ENCODE measurements around the gene DNAJC15. TPM values are rescaled to one million over a fixed set of nuclear protein-coding genes. Genes with fewer than 3 reads are reported as not detected.

Gene DNAJC15
- total RNA-seq, 1 experiment from 2014 or later, result 10.8 TPM

DNA sequence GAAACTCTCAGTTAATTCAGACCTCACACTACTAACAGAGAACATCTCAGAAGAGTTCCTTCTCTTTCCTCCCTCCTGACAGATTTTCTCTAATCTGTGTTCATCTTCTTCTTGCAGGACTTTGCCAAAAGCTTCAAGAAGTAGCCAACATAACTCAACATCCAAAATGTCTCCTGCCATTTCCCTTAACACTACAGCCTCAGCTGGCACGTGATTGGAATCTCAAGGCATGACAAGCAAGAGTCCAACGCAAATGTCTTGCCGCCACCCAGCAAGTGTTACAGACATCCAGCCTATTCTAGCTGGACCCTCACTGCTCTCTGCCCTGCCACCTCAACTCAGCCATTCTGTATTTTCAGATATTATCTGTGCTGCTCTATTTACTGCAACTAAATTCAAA, 135.1 kb downstream of the DNAJC15 start (continued):
- TF ChIP-seq REST (IDR thresholded peaks at IDR 0.05; ENCODE audit: low read depth), result no peak

- TF ChIP-seq, protein P1, sequence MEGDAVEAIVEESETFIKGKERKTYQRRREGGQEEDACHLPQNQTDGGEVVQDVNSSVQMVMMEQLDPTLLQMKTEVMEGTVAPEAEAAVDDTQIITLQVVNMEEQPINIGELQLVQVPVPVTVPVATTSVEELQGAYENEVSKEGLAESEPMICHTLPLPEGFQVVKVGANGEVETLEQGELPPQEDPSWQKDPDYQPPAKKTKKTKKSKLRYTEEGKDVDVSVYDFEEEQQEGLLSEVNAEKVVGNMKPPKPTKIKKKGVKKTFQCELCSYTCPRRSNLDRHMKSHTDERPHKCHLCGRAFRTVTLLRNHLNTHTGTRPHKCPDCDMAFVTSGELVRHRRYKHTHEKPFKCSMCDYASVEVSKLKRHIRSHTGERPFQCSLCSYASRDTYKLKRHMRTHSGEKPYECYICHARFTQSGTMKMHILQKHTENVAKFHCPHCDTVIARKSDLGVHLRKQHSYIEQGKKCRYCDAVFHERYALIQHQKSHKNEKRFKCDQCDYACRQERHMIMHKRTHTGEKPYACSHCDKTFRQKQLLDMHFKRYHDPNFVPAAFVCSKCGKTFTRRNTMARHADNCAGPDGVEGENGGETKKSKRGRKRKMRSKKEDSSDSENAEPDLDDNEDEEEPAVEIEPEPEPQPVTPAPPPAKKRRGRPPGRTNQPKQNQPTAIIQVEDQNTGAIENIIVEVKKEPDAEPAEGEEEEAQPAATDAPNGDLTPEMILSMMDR (IDR thresholded peaks at IDR 0.05 in 2 of 3, conservative IDR thresholded peaks at IDR 0.05 in 1 of 3; ENCODE audit: borderline replicate concordance in 1 of 3, insufficient read depth in 1 of 3, low read depth in 2 of 3, low read length in 2 of 3), result peak in 1 of 3 experiments; percentile 12; a peak in 1 of 6 replicates
- TF ChIP-seq ZNF274 (IDR thresholded peaks at IDR 0.05; ENCODE audit: low read depth, low read length) (no peak), EZH2phosphoT487 (IDR thresholded peaks at IDR 0.05; ENCODE audit: borderline replicate concordance) (no peak), RAD21 (IDR thresholded peaks at IDR 0.05; ENCODE audit: low read depth) (peak; percentile 8; the same call in 1 of the 2 replicates), ATF3 (IDR thresholded peaks at IDR 0.05) (no peak)
- ChIA-PET RAD21 (ENCODE audit: low non-redundant PET in 1 of 2, low total read pairs in 2 of 2, uncharacterized antibody in 2 of 2, unreplicated experiment in 2 of 2) (no interaction called here), POLR2A (no interaction called here), CTCF (no interaction called here)
- Histone ChIP-seq H2AFZ (ENCODE audit: low read depth, low read length, poor library complexity, severe bottlenecking) (no peak overlapping the region), H3K4me3 (replicated peaks in 1 of 2; ENCODE audit: low read depth in 1 of 2, low read length in 2 of 2) (no peak overlapping the region), H3K27me3 (ENCODE audit: insufficient read depth, low read length) (no peaks in the 10 kb centered on the region), H3K9me2 (ENCODE audit: insufficient read depth) (no peaks in the 10 kb centered on the region), H3K36me3 (ENCODE audit: control insufficient read depth in 1 of 2, insufficient read depth in 2 of 2, low read length in 2 of 2) (no peaks in the 10 kb centered on the region), H3K4me2 (ENCODE audit: low read length) (no peak overlapping the region), H4K20me1 (ENCODE audit: insufficient read depth) (no peaks in the 10 kb centered on the region), H3K9me3 (ENCODE audit: control insufficient read depth in 1 of 2, insufficient read depth in 1 of 2, low read depth in 1 of 2, low read length in 2 of 2) (no peaks in the 10 kb centered on the region), H3K79me2 (ENCODE audit: insufficient read depth, low read length) (no peaks in the 10 kb centered on the region), H3K4me1 (ENCODE audit: control insufficient read depth in 1 of 2, insufficient read depth in 2 of 2, low read length in 2 of 2) (peaks cover 3 to 6% of the 10 kb centered on the region in 2 experiments; a peak in 3 of 4 replicates), H3K27ac (ENCODE audit: low read depth, low read length) (no peak overlapping the region), H3K9ac (ENCODE audit: low read length) (no peak overlapping the region)
- no TSS peak for BruUV-seq (replicated peaks)
- DNase-seq (ENCODE audit: low read depth, low spot score) (no peak), ATAC-seq (0 out of 2 replicates have a peak, but pooled peaks have one; percentile 44)
- intact Hi-C loops (cut with micrococcal nuclease), result no loop called here
Measured at GRCh38 chr13:43159026-43159461, 135.7 kb downstream of the DNAJC15 start.

Other genes starting within 250 kb of the DNAJC15 start
- gene FAM216B, start 242.0 kb upstream of the DNAJC15 start, total RNA-seq (2021; ENCODE audit: unreplicated experiment), result not detected
- 0.69 TPM for gene EPSTI1, start 31.3 kb upstream of the DNAJC15 start, total RNA-seq (2021; ENCODE audit: unreplicated experiment)

All from HCT116 (cell line).